ENCODE results near the gene SLC25A36.

- TF ChIP-seq CTCF (IDR thresholded peaks at IDR 0.05; ENCODE audit: low read depth, low read length, poor library complexity, severe bottlenecking), result peak; percentile 48
- TF ChIP-seq EZH2phosphoT487 (IDR thresholded peaks at IDR 0.05; ENCODE audit: borderline replicate concordance, low read length), result no peak
Observed at GRCh38 chr3:140972833-140973232, 31.2 kb downstream of the SLC25A36 start.

Measured in DOHH2 (cell line).